Inferior parietal cortex (tissue), 1 donor: Measurements from ENCODE around the gene TACC2.

Source experiments
- DNase-seq: peaks from one replicate; pipeline ENCODE4 v3.0.0-alpha.2; 2016; ENCODE audit errors: extremely low spot score

The TACC2 gene

DNA sequence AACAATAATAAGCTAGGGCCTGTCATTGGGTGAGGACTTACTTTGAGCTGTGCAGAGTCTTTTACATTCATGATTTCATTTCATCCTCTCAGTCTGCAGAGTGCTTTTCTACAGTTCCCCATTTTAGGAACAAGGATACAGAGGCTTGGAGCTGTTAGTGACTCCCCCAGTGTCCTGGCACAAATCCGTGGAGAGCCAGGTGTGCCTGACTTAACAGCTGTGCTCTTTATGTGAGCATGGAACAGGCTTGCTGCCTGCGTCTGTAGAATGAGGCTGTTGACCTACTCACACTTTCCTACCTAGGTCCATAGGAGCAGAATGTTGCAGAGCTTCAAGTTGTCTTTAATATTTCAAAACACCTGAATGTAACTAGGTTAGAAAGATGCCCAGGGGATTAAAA is 231.8 kb downstream of the TACC2 start:
- DNase-seq: no peak

DNA sequence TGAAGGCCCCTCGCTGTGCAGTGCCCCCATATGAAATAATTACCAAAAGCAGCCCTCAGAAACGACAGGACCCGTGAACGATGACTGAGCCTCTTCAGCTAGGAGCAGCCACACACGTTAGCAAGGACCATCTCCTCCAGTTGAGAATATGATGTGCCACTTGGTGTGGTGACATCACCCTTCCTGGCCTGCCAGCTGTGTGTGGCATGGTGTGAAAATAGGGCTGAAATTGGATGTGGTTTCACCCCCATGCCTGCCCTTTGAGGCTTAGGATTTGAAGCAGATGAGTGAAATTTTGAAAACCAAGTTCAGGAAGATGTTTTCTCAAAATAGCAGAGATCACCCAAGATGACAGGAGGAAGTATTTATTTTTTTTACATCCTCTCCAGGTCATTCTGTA is 233.0 kb downstream of the TACC2 start:
- no peak for DNase-seq

GRCh38 chr10:122222638-122223037 is 233.7 kb downstream of the TACC2 start:
- no peak for DNase-seq

DNA sequence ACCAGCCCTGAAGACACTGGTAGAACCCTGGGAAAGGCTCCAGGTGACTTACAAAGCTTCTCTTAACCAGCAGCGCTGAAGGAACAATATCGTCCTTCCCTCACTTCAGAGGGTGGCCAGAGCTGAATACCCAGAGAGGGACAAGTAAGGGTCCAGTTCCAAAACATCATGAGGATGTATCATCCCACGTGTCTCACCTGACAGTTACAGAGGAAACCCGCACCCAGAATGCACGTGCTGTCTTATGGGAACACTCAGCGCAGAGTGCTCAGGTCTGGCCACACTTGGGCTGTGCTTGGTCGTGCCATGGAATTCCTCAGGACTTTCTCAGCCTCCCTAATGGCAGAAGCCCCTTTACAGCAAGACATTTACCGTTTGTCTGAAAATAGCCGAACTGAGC is 235.2 kb downstream of the TACC2 start:
- DNase-seq: no peak

GRCh38 chr10:122225330-122225729 is 236.4 kb downstream of the TACC2 start:
- DNase-seq: no peak

DNA sequence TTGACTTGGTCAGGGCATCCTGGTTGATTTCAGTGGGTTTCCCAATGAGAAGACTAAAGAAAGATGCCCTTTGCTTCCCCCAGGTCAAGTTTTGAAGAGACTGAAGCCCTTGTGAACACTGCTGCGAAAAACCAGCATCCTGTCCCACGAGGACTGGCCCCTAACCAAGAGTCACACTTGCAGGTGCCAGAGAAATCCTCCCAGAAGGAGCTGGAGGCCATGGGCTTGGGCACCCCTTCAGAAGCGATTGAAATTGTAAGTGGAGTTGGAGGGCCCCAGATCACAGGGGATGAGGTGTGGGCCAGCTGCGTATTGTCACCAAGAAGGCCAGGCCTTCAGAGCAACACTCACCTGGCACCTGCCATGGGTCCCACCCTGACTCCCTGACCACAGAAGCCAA is 238.8 kb downstream of the TACC2 start:
- no peak for DNase-seq

GRCh38 chr10:122229666-122230065 is 240.7 kb downstream of the TACC2 start:
- DNase-seq: no peak

- DNase-seq: no peak
Observed at GRCh38 chr10:122230222-122230621, 241.3 kb downstream of the TACC2 start.

DNA sequence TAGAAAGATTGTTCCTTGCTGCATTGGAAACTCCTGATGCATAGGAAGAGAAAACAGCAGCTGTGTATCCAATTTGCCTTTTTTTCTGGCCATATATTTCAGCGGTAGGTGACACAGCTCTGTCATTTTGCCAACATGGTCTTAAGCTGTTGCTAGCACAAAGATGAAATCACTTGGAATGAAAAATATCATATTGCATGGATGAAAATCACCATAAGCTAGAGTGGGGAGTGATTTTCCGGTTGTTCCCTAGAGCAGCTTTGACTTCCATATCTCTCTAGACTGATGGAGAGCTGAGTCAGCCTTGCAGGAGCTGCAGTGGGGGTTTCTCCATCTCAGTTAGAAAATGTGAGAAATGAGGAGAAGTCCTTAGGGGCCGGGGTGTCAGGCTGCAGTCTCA is 243.8 kb downstream of the TACC2 start:
- DNase-seq: peak; percentile 44

DNA sequence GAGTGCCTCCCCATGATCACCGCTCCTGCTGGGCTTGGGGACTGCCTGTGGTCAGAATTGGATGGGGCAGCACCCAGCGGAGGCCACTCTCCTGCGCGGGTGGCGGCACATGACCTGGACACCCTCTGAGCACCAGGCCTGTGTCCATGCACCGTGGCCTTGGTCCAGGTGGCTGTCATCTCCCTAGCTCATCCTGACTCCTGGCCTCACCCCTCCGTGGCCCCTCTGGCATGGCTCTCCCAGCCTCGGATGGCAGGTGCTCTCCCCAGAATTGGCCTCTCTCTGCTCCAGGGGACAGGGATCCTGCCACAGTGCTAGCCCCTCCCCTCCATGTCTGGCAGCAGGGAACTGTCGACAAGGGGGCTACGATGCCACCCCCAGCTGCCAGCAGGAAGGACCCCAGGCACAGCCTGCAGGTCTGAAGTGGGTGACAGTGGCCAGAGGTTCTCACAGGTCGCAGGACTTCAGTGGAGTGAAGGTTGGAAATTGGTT is 244.9 kb downstream of the TACC2 start:
- no peak for DNase-seq

DNA sequence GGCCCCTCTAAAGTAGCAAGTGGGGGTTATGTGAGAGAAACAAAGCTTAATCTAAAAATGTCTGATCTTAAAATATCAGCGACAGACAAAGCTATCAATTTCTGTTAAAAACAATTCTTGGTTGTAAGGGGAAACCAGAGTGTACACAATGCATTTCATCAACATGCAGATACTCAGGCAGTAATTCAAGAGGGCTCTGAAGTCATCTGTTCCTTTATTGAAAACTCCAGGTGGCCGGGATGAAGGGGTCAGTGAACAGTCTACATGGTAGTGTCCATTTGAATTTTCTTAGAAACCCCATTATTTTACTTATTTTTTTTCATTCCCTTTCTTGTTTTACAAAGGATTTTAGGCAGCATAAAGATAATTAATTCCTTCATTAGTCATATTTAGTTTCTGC is 245.5 kb downstream of the TACC2 start:
- no peak for DNase-seq

- no peak for DNase-seq
Observed at GRCh38 chr10:122236690-122237306, 247.8 kb downstream of the TACC2 start.

GRCh38 chr10:122237331-122237990 is 248.5 kb downstream of the TACC2 start:
- no peak for DNase-seq

DNA sequence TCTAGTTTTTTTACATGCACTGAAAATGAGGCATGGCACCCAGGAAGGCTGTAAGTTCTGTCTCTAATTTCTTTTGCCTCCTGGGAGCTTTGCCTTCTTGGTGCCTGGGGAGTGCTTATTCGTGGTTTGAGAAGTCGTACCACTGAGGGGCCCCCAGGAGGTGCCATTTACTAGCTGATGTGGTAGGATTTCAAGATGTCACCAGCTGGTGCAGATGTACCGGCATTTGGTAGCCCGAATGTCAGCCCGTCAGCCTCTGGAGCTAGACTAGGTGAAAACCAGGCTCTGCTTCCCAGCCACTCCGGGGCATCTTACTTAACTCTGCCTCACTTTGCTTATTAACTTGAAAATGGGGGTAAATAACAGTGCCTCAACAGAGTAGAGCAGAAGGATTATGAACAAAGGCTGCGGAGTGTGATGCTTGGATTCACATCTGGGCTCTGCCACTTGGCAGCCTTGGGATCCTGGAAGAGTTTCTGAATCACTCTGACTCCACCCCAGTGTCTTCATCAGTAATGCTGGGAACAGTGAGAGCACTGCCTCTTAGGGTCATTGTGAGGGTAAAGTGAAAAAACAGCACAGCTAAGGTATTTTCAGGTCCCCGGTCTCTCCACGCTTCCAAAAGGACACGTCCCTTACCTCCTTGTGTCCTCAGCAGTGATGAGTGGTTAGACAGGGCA is 250.8 kb downstream of the TACC2 start:
- DNase-seq: no peak

DNA sequence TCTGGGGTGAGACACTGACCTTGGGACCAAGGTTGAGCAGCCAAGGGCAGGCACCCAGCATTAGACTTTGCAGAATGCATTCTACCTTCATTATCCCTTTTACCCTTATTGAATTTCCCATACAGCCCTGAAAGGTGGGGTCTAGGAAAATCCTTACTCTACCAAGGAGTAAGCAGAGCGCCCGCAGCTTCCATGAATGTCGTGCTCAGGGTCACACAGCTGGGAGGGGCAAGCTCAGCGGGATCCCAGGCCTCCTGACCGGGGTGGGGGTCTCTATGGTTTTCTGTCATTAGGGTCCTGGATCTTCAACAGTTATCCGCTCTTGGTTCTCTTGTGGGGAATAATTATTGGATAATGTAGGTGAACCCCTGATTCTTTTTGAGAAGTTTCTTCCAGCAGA is 251.4 kb downstream of the TACC2 start:
- DNase-seq: no peak

DNA sequence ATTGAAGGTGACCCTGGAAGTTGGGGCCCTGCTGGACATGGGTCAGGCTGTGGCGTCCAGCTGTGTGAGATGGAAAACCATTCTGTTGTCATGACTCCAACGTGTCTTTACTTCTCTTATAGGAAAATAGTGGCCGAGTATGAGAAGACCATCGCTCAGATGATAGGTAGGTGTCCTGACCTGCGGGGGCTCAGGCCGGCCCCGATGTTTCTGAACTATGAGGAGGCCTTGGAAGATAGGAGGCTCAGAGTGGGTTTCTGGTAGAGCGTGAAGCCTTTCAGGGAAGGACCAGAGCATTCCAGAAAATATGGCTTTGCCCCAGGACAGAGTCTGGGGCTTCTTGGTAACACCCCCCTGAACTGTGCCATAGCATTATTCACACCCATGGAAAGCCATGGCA is 252.9 kb downstream of the TACC2 start:
- DNase-seq: no peak

DNA sequence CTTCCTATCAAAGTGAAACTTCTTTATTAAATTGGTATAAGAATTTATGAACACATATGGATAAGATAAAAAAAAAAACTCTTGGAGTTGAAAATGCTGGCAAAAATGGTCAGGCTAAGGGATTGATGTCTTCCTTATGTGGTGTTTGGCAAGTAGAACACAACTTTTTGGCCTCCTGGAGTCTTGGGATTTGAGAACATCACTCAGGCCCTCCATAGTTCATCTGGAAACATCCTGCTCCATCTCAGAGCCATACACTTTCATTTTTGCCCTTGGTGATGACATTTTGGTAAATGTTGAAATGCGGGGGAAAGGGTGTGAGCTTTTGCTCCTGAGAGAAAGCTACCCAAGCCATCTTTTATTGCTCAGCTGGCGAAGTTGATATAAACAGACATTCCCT is 254.6 kb downstream of the TACC2 start:
- DNase-seq: no peak

DNA sequence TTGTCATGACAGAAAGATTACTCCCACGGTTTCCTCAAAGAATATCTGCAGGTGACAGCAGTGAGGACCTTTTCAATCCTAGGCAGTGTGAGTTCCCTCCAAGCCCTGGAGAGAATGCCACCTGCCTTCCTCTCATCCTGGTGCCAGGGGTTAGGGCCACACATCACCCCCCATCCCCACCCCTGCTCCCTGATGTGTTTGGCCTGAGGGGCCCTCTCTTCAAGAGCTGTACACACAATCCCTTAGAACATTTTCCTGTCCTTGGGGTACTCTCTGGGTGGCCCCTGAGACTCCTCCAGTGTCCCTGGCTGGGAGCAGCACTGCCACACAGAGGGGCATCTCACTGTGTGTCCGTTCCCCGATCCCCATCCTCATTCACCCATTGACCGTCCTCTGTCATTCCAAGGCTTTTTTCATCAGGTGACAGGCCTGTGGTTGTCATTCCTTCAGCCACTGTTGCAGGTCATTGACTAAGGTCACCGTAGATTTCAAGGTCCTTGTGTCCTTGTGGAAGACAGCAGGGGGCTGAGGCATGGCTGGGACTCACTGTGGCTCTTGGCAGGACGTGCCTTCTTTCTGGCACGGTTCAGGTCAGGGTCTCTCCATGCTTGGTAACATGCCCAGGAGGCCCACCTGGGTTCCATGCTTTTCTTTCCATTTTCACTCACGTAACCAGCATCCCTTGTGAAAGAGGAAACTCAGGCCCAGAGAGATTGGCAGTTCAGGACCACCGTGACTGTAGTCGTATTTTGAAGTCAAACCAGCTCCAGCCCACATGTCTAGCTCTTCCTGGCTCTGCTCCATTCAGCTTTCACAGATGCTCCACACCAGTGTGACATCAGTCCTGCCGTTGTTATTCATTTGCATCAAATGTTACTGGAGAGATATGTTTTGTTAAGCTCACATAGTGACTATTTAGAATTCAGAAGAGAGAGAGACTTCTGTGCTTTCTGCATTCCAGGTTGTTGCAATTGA is 255.3 kb downstream of the TACC2 start:
- DNase-seq: no peak

DNA sequence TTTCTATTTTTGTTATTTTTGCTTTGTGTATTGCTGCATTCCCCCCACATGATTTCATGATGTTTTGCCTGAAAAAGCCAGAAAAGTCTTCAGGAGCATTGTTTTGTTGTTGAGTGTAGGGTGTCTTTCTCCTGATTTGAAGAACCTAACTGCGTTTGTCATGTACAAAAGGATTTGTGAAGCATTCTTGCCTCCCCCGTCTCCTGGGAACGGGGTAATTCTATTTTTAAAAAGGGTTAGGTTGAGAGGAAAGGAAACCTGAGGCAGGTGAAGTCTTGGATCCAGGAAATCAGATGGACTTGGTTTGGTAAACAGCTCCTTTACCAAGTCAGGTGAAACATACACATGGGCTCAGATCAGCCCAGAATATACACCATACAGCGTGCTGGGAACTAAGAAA is 256.2 kb downstream of the TACC2 start:
- DNase-seq: no peak

GRCh38 chr10:122245897-122246296 is 256.9 kb downstream of the TACC2 start:
- no peak for DNase-seq

DNA sequence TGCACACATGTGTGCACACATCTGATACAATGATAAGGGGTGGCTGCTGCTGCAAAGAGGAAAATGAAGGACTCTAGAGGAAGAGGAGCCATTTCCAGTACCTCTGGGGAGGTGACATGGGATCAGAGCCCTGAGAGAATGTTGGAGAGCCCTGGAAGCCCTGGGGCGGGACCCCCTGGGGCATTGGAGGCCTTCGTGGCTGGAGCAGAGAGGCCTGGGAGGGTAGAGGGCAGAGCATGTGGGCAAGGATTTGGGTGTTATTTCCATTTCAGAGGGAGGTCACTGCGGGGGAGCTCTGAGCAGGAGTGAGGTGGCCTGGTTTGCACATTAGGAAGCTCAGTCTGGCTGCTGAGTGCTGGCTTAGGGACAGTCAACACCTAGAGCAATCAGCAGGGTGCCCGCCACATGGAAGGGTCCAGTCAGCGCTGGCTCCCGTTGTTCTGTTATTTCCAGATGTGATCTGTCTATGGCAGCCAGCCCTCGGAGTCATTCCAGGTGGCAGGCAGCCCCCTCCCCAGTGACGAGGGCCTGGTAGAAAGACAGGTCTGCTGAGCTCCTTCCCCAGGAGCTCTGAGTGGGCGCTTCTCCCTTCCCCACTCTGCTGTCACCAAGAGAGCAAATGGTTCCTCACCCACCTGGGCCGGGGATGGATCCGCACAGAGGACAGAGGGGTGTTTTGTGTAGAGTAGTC is 258.0 kb downstream of the TACC2 start:
- DNase-seq: no peak
